Ascending aorta (tissue), 2 donors: ENCODE measurements around the gene CASP2. TPM values are rescaled to one million over a fixed set of nuclear protein-coding genes. Genes with fewer than 3 reads are reported as not detected.

Source experiments
- DNase-seq, 2 donors: peaks; one replicate each; pipeline ENCODE4 v3.0.0-alpha.2; 2019; ENCODE audit warnings: low spot score in 2 of 2
- H3K27ac ChIP-seq, 2 donors: fragments of 200-600 bp; sonication (generic); one replicate each; pipeline ENCODE4 v1.5.1; 2016 to 2017; ENCODE audit warnings: mild to moderate bottlenecking in 1 of 2
- H3K27me3 ChIP-seq: fragments of 200-600 bp; sonication (generic); one replicate; pipeline ENCODE4 v1.5.1; 2017
- H3K36me3 ChIP-seq, 2 donors: fragments of 200-600 bp; sonication (generic); one replicate each; pipeline ENCODE4 v1.5.1; 2016
- H3K4me1 ChIP-seq, 2 donors: fragments of 200-600 bp; sonication (generic); one replicate each; pipeline ENCODE4 v1.5.1; 2016 to 2017; ENCODE audit warnings: mild to moderate bottlenecking in 1 of 2
- H3K4me3 ChIP-seq, 2 donors: fragments of 200-600 bp; sonication (generic); one replicate each; pipeline ENCODE4 v1.5.1; 2016 to 2017; ENCODE audit warnings: mild to moderate bottlenecking in 1 of 2
- H3K9me3 ChIP-seq, 2 donors: fragments of 200-600 bp; sonication (generic); one replicate each; pipeline ENCODE4 v1.5.1; 2016
- intact Hi-C: fragments of 100-400 bp; cut with DNase I; formaldehyde crosslinking; loops from one replicate; pipeline ENCODE4 v1.15.1; 2023
- total RNA-seq: library from RNA; depleted of rRNA; stranded (reverse); fragments of >200 nt; gene quantifications from one replicate; pipeline ENCODE4 v1.1.0, GENCODE V29; 2016
- TF ChIP-seq, protein P1 (sequence below), 3 experiments: fragments of 200-600 bp in 2 of 3; fragments of 450-650 bp in 1 of 3; sonication (generic) in 2 of 3; IDR thresholded peaks; one replicate each; pipeline ENCODE4 v1.5.1; 2016 to 2019; ENCODE audit warnings: antibody characterized with exemption in 3 of 3, mild to moderate bottlenecking in 1 of 3, moderate library complexity in 1 of 3

CASP2 gene
- total RNA-seq, 1 donor from 2014 or later = 13.7 TPM

DNA sequence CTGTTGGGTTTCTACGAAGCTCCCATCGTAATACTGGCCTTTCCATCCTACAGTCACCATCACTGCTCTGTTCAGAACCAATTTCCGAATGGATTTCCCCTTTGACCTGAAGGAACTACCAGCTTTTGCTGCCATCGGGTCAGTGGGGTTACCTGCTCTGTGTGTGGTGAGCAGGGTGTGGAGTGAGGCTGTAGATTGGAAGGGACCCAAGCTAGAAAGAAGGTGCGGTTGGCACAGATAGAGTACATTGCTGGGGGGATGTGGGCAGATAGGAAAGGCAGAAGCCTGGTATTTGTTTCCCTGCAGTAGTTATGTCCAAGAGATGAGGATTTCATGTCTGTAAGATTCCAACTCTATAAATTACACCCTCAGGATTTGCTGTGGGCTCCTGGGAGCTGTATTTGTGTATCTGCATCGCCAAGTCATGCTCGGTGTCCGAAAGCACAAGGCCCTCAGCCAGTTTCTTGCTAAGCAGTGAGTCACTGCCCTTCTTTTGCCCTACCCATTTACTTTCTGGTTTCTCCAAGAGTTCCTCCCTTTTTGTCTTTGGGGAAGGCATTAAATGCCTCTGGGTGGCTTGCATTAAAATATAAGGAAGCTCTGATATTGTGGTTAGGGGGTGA, 43.1 kb downstream of the CASP2 start:
- TF ChIP-seq, protein P1, sequence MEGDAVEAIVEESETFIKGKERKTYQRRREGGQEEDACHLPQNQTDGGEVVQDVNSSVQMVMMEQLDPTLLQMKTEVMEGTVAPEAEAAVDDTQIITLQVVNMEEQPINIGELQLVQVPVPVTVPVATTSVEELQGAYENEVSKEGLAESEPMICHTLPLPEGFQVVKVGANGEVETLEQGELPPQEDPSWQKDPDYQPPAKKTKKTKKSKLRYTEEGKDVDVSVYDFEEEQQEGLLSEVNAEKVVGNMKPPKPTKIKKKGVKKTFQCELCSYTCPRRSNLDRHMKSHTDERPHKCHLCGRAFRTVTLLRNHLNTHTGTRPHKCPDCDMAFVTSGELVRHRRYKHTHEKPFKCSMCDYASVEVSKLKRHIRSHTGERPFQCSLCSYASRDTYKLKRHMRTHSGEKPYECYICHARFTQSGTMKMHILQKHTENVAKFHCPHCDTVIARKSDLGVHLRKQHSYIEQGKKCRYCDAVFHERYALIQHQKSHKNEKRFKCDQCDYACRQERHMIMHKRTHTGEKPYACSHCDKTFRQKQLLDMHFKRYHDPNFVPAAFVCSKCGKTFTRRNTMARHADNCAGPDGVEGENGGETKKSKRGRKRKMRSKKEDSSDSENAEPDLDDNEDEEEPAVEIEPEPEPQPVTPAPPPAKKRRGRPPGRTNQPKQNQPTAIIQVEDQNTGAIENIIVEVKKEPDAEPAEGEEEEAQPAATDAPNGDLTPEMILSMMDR (IDR thresholded peaks at IDR 0.05) = no peak
- Histone ChIP-seq H3K4me1 (no peaks in the 10 kb centered on the region), H3K36me3 (no peaks in the 10 kb centered on the region), H3K27ac (no peak overlapping the region), H3K9me3 (no peaks in the 10 kb centered on the region), H3K4me3 (no peak overlapping the region), H3K27me3 (no peaks in the 10 kb centered on the region)
- intact Hi-C loops = no loop called here
- DNase-seq = no peak

DNA sequence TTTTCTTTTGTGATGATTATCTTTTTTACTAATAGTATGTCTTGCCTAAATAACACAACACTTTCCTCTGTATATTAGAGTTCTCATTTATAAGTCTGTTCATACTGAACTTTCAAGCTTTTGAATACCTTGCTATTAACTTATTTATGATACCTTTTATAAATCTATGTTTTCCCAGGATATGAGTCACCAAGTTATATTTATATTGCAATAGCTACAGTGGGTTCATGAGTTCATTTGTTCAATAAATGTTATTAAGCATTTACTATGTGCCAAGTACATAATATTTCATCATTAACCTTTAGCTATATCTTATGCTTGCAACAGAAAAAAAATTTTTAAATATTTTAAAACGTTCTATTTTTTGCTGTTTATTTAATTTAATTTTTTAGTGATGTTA, 46.1 kb downstream of the CASP2 start:
- no peak overlapping the region for H3K4me3 ChIP-seq
- H3K27ac ChIP-seq = no peak overlapping the region
- H3K36me3 ChIP-seq = no peaks in the 10 kb centered on the region
- no peaks in the 10 kb centered on the region for H3K27me3 ChIP-seq
- H3K4me1 ChIP-seq = no peaks in the 10 kb centered on the region
- no peaks in the 10 kb centered on the region for H3K9me3 ChIP-seq
- intact Hi-C loops = no loop called here
- TF ChIP-seq, protein P1 (IDR thresholded peaks at IDR 0.05) = no peak
- no peak for DNase-seq

DNA sequence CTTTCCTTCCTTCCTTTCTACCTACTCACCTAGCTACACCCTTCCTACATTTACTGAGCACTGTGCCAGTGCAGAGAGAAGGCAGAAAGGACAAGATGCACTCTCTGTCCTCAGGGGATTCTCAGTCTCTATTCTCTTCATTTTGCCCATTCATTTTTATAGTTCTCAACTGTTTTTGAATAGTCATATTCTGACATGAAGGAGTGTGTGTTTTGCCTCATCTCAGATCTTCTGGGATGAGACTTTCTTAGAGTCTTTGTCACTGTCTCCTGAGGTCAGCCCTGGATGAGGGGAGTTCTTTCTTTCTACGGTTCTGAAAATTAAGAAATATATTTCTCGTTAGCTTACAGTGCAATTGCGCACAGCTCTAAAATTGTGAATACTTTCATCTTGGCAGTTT, 49.1 kb downstream of the CASP2 start:
- H3K4me3 ChIP-seq = no peak overlapping the region
- TF ChIP-seq, protein P1 (IDR thresholded peaks at IDR 0.05) = no peak
- no peaks in the 10 kb centered on the region for H3K4me1 ChIP-seq
- H3K27me3 ChIP-seq = no peaks in the 10 kb centered on the region
- no peak for DNase-seq
- H3K9me3 ChIP-seq = no peaks in the 10 kb centered on the region
- intact Hi-C loops = no loop called here
- no peaks in the 10 kb centered on the region for H3K36me3 ChIP-seq
- no peak overlapping the region for H3K27ac ChIP-seq

DNA sequence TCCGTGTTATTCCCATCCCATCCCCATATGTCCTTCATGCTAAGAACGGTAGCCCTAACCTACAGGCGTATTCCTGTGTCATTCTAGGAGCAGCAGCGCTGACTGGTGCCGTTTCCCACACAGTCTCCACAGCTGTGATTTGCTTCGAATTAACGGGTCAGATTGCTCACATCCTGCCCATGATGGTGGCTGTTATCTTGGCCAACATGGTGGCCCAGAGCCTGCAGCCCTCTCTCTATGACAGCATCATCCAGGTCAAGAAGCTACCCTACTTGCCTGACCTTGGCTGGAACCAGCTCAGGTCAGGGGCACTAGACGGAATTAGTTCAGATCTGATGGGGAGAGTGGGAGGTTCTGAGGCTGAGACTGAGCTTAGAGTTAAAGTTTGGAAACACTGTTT, 53.7 kb downstream of the CASP2 start:
- Histone ChIP-seq H3K27me3 (no peaks in the 10 kb centered on the region), H3K4me3 (no peak overlapping the region), H3K27ac (no peak overlapping the region), H3K36me3 (no peaks in the 10 kb centered on the region), H3K4me1 (peaks cover 0 to 5% of the 10 kb centered on the region in 2 donors), H3K9me3 (no peaks in the 10 kb centered on the region)
- TF ChIP-seq, protein P1 (IDR thresholded peaks at IDR 0.05) = no peak
- intact Hi-C loops = no loop called here
- no peak for DNase-seq

DNA sequence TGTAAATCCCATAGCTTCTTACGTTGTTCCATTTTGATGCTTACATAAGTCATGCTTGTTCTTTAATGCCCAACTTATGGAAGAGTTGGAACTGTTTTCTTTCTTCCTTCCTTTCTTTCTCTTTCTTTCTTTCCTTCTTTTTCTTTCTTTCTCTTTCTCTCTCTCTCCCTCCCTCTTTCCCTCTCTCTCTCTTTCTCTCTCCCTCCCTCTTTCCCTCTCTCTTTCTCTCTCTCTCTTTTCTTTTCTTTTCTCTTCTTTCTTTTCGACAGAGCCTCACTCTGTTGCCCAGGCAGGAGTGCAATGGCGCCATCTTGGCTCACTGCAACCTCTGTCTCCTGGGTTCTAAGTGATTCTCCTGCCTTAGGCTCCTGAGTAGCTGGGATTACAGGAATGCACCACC, 55.4 kb downstream of the CASP2 start:
- no peaks in the 10 kb centered on the region for H3K36me3 ChIP-seq
- no peaks in the 10 kb centered on the region for H3K9me3 ChIP-seq
- peaks cover 0 to 5% of the 10 kb centered on the region in 2 donors for H3K4me1 ChIP-seq
- intact Hi-C loops = no loop called here
- TF ChIP-seq, protein P1 (IDR thresholded peaks at IDR 0.05) = no peak
- H3K4me3 ChIP-seq = no peak overlapping the region
- no peak for DNase-seq
- H3K27ac ChIP-seq = no peak overlapping the region
- no peaks in the 10 kb centered on the region for H3K27me3 ChIP-seq

DNA sequence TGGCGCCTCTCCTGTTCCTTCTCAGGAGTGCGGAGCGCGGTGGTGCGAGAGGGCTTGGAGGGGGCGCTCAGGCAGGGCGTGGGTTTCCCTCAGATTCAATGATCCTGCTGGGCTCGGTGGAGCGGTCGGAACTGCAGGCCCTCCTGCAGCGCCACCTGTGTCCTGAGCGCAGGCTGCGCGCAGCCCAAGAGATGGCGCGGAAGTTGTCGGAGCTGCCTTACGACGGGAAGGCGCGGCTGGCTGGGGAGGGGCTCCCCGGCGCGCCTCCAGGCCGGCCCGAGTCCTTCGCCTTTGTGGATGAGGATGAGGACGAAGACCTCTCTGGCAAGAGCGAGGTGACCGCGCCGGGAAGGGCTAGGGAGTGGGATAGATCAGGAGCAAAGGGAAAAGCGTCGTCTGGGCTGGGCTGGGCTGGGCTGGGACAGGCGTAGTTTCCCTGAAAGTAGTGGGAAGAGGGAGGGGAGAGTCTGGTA, 57.3 kb downstream of the CASP2 start:
- H3K4me1 ChIP-seq = peaks cover 0 to 5% of the 10 kb centered on the region in 2 donors

More for the DNA sequence above, 57.3 kb downstream of the CASP2 start:
- Histone ChIP-seq H3K36me3 (no peaks in the 10 kb centered on the region), H3K27me3 (no peaks in the 10 kb centered on the region), H3K4me3 (peak overlapping the region; percentile 20 to 35), H3K27ac (no peak overlapping the region), H3K9me3 (no peaks in the 10 kb centered on the region)
- TF ChIP-seq, protein P1 (IDR thresholded peaks at IDR 0.05) = peak in 2 of 3 experiments; percentile 44 to 48
- intact Hi-C loops = no loop called here
- DNase-seq = no peak
